ENCODE results near the gene PRODH2.

DNA sequence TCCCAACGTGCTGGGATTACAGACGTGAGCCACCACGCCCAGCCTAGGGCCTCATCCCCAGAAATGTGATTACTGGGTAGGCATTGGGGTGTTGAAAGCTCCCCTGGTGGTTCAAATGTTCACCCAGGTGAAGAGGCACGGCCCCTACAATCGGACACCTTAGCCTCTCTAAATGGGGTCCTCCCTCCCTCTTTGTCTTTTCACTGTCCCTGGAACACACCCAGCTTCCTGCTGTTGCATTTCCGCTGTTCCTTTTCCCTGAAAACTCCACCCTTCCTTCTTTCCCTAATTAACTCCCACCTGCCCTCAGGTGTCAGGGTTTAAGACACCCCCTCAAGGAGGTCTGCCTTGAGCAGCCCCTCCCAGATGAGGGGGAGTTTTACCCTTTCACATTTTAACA, 3.6 kb upstream of the PRODH2 start:
- no peak for TF ChIP-seq TAF1 (conservative IDR thresholded peaks at IDR 0.05)
- no peak for TF ChIP-seq CTCF (IDR thresholded peaks at IDR 0.05; ENCODE audit: low read depth, low read length, missing input control)
- no peak for TF ChIP-seq MAX (IDR thresholded peaks at IDR 0.05)
- no peak for TF ChIP-seq RAD21 (IDR thresholded peaks at IDR 0.05)
- no peak for TF ChIP-seq GABPA (IDR thresholded peaks at IDR 0.05 in 1 of 2, conservative IDR thresholded peaks at IDR 0.05 in 1 of 2)
- TF ChIP-seq, protein P1, sequence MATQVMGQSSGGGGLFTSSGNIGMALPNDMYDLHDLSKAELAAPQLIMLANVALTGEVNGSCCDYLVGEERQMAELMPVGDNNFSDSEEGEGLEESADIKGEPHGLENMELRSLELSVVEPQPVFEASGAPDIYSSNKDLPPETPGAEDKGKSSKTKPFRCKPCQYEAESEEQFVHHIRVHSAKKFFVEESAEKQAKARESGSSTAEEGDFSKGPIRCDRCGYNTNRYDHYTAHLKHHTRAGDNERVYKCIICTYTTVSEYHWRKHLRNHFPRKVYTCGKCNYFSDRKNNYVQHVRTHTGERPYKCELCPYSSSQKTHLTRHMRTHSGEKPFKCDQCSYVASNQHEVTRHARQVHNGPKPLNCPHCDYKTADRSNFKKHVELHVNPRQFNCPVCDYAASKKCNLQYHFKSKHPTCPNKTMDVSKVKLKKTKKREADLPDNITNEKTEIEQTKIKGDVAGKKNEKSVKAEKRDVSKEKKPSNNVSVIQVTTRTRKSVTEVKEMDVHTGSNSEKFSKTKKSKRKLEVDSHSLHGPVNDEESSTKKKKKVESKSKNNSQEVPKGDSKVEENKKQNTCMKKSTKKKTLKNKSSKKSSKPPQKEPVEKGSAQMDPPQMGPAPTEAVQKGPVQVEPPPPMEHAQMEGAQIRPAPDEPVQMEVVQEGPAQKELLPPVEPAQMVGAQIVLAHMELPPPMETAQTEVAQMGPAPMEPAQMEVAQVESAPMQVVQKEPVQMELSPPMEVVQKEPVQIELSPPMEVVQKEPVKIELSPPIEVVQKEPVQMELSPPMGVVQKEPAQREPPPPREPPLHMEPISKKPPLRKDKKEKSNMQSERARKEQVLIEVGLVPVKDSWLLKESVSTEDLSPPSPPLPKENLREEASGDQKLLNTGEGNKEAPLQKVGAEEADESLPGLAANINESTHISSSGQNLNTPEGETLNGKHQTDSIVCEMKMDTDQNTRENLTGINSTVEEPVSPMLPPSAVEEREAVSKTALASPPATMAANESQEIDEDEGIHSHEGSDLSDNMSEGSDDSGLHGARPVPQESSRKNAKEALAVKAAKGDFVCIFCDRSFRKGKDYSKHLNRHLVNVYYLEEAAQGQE (IDR thresholded peaks at IDR 0.05): no peak
- TF ChIP-seq, protein P2, sequence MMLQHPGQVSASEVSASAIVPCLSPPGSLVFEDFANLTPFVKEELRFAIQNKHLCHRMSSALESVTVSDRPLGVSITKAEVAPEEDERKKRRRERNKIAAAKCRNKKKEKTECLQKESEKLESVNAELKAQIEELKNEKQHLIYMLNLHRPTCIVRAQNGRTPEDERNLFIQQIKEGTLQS (IDR thresholded peaks at IDR 0.05): no peak
- no peak for TF ChIP-seq SP1 (IDR thresholded peaks at IDR 0.05)
